GM12878 (cell line): Measurements from ENCODE around the gene IMMP2L. TPM values are rescaled to one million over a fixed set of nuclear protein-coding genes. Genes with fewer than 3 reads are reported as not detected.
A peak's percentile ranks its signal among the peaks of the same experiment; 100 is the strongest.

Experiments
- ATAC-seq: fragments of 200-7000 bp; cut with Tn5 transposase; 3 replicates; pipeline ENCODE4 v1.9.1; 2020; ENCODE audit warnings: mild to moderate bottlenecking, moderate library complexity
- BruUV-seq: library from RNA; stranded (reverse); fragments of 400-500 nt; replicated peaks from 2 replicates; lab custom pipeline; 2021; lab: Mats Ljungman, UMichigan
- CTCF ChIA-PET: fragments of 300-600 bp; sonication (Branson Sonifier 250); formaldehyde crosslinking; extraction: SDS; loops from one replicate; lab custom pipeline; 2021; ENCODE audit warnings: inconsistent platforms; lab: Yijun Ruan, JAX
- POLR2A ChIA-PET: fragments of 350-600 bp; formaldehyde crosslinking; extraction: SDS; loops from one replicate; lab custom pipeline; 2021; ENCODE audit warnings: inconsistent platforms; lab: Charles Lee
- RAD21 ChIA-PET: fragments of 300-600 bp; sonication (Branson Sonifier 250); formaldehyde crosslinking; loops from one replicate; lab custom pipeline; 2023; ENCODE audit warnings: antibody characterized with exemption; ENCODE audit not compliant: unreplicated experiment; lab: Charles Lee
- SMC1A ChIA-PET: fragments of 300-600 bp; sonication (Branson Sonifier 250); formaldehyde crosslinking; loops from one replicate; lab custom pipeline; 2023; ENCODE audit not compliant: unreplicated experiment, uncharacterized antibody; lab: Charles Lee
- DNase-seq: peaks from one replicate; pipeline ENCODE4 v3.0.0-alpha.2; 2011; ENCODE audit warnings: low read depth, low spot score
- FAIRE-seq: peaks from 3 replicates; lab custom pipeline; 2011; peaks lifted over from hg19 to GRCh38; lab: Jason Lieb, UNC
- H2AFZ ChIP-seq: 2 replicates; pipeline ENCODE4 v1.6.0; 2011; ENCODE audit warnings: low read depth, low read length, control low read depth; ENCODE audit not compliant: control insufficient read depth
- H3K27ac ChIP-seq: 2 replicates; pipeline ENCODE4 v1.5.1; 2011; ENCODE audit warnings: control low read depth; ENCODE audit not compliant: control insufficient read depth, insufficient read depth
- H3K27me3 ChIP-seq, 2 experiments: replicated peaks in 1 of 2; 2 replicates each; pipeline versions ENCODE4 v1.6.0 to v1.6.1; 2011; ENCODE audit warnings: low read length in 1 of 2; ENCODE audit not compliant: control insufficient read depth in 2 of 2, insufficient read depth in 2 of 2
- H3K36me3 ChIP-seq, 2 experiments: 2 replicates each; pipeline ENCODE4 v1.5.1; 2011; ENCODE audit warnings: low read length in 1 of 2; ENCODE audit not compliant: control insufficient read depth in 2 of 2, insufficient read depth in 2 of 2
- H3K4me1 ChIP-seq: 2 replicates; pipeline ENCODE4 v1.6.1; 2011; ENCODE audit warnings: mild to moderate bottlenecking, low read length, moderate library complexity, mixed read lengths; ENCODE audit not compliant: control insufficient read depth, insufficient read depth
- H3K4me2 ChIP-seq: 2 replicates; pipeline ENCODE4 v1.6.0; 2011; ENCODE audit warnings: control low read depth; ENCODE audit not compliant: control insufficient read depth, insufficient read depth
- H3K4me3 ChIP-seq: fragments of 200-600 bp; sonication (generic); 2 replicates; pipeline ENCODE4 v1.5.1; 2016
- H3K79me2 ChIP-seq: 2 replicates; pipeline ENCODE4 v1.6.0; 2011; ENCODE audit warnings: low read length; ENCODE audit not compliant: control insufficient read depth, insufficient read depth
- H3K9ac ChIP-seq: 2 replicates; pipeline ENCODE4 v1.8.0; 2011; ENCODE audit warnings: low read length, control low read depth, mixed read lengths; ENCODE audit not compliant: control insufficient read depth, insufficient read depth
- H3K9me3 ChIP-seq: replicated peaks from 3 replicates; pipeline ENCODE4 v1.5.1; 2011; ENCODE audit warnings: mild to moderate bottlenecking, low read length; ENCODE audit not compliant: control insufficient read depth, insufficient read depth
- H4K20me1 ChIP-seq: 2 replicates; pipeline ENCODE4 v1.6.0; 2011; ENCODE audit not compliant: control insufficient read depth, insufficient read depth
- DPF2 ChIP-seq: fragments of 450-650 bp; IDR thresholded peaks from 2 replicates; pipeline ENCODE4 v1.6.1; 2017; ENCODE audit warnings: mild to moderate bottlenecking
- ESRRA ChIP-seq: IDR thresholded peaks from 2 replicates; pipeline ENCODE4 v1.6.1; 2012; ENCODE audit warnings: mild to moderate bottlenecking, low read length, improper control_type of control experiment
- NR2C1 ChIP-seq: fragments of 450-650 bp; IDR thresholded peaks from 2 replicates; pipeline ENCODE4 v1.6.1; 2017; ENCODE audit warnings: antibody characterized with exemption, mild to moderate bottlenecking, moderate library complexity
- NR2F1 ChIP-seq: fragments of 450-650 bp; conservative IDR thresholded peaks from 2 replicates; pipeline ENCODE4 v1.6.1; 2017; ENCODE audit warnings: mild to moderate bottlenecking
- PAX5 ChIP-seq: IDR thresholded peaks from 2 replicates; pipeline ENCODE4 v1.6.1; 2011; ENCODE audit warnings: low read depth, low read length, borderline replicate concordance
- PRDM15 ChIP-seq: fragments of 450-650 bp; formaldehyde crosslinking; IDR thresholded peaks from 2 replicates; pipeline ENCODE4 v1.4.0; 2020; ENCODE audit warnings: mild to moderate bottlenecking, moderate library complexity
- SKIL ChIP-seq: fragments of 450-650 bp; IDR thresholded peaks from 2 replicates; pipeline ENCODE4 v1.6.1; 2017; ENCODE audit warnings: mild to moderate bottlenecking, low read depth, inconsistent platforms; ENCODE audit not compliant: poor library complexity, severe bottlenecking
- SMAD5 ChIP-seq: IDR thresholded peaks from 2 replicates; pipeline ENCODE4 v1.6.1; 2016; ENCODE audit warnings: antibody characterized with exemption, low read depth
- TCF12 ChIP-seq: IDR thresholded peaks from 2 replicates; pipeline ENCODE4 v1.6.1; 2011; ENCODE audit warnings: low read depth, mild to moderate bottlenecking, low read length
- WRNIP1 ChIP-seq: IDR thresholded peaks from 2 replicates; pipeline ENCODE4 v1.6.1; 2011; ENCODE audit warnings: low read depth, low read length, improper control_type of control experiment, borderline replicate concordance
- ZNF274 ChIP-seq: IDR thresholded peaks from one replicate; pipeline ENCODE4 v1.8.0; 2011; ENCODE audit not compliant: insufficient read length, insufficient read depth
- ZNF384 ChIP-seq: IDR thresholded peaks from 2 replicates; pipeline ENCODE4 v1.6.1; 2012; ENCODE audit warnings: low read depth, mild to moderate bottlenecking, low read length, improper control_type of control experiment, borderline replicate concordance
- WGBS: methylation state at CpG from one replicate; pipeline ENCODE4 v1.1.6; 2016; ENCODE audit warnings: low lambda C conversion rate; ENCODE audit not compliant: insufficient replicate concordance, insufficient coverage; ENCODE audit errors: missing lambda C conversion rate; 5-methylcytosine and 5-hydroxymethylcytosine counted together
- in situ Hi-C: fragments of 300-500 bp; cut with MboI; formaldehyde crosslinking; loops from 9 replicates; pipeline ENCODE4 v1.14.3; 2018; ENCODE audit warnings: mixed read lengths
- intact Hi-C: fragments of 100-400 bp; cut with micrococcal nuclease; formaldehyde crosslinking; loops from one replicate; pipeline ENCODE4 v1.14.2; 2022; ENCODE audit not compliant: unreplicated experiment
- polyA plus RNA-seq, 11 experiments: library from polyadenylated mRNA; depleted of rRNA in 4 of 11; unstranded in 6 of 11; stranded (reverse) in 5 of 11; fragments of >200 nt; fragmentation: Nextera tagmentation in 4 of 11; fragmentation: Illumina TruSeq in 1 of 11; extraction: Ambion mirVana in 4 of 11; extraction: Trizol in 1 of 11; gene quantifications; 1 replicate in 1 of 11; 2 replicates in 10 of 11; pipeline versions ENCODE4 v1.2.1 to v1.2.3, GENCODE V29; 2011 to 2016; ENCODE audit warnings: inconsistent platforms in 2 of 11, missing spikeins in 2 of 11, low read depth in 1 of 11
- total RNA-seq, 4 experiments: library from RNA; depleted of rRNA in 3 of 4; stranded (reverse); fragments of >200 nt in 3 of 4; fragmentation: Illumina TruSeq in 1 of 4; extraction: Trizol in 1 of 4; gene quantifications; 2 replicates each; pipeline versions ENCODE4 v1.2.1 to v1.2.3, GENCODE V29; 2013 to 2021

The IMMP2L gene
- total and polyA plus RNA-seq, 10 of the 15 experiments (the other 5 are each of a cell fraction or from before 2014, with no cell fraction given): 12.6 to 46.3 (median 19.6) TPM

GRCh38 chr7:111380945-111381344, 181.3 kb downstream of the IMMP2L start:
- TF ChIP-seq NR2F1 (peak; percentile 52; the same call in 1 of the 2 replicates), DPF2 (no peak), NR2C1 (peak; percentile 58)
- H3K27ac ChIP-seq: no peak overlapping the region
- peak; percentile 4 for DNase-seq
- no peaks in the 10 kb centered on the region for H3K9me3 ChIP-seq
- ATAC-seq: peak; percentile 52
- POLR2A ChIA-PET: no interaction called here
- H2AFZ ChIP-seq: no peak overlapping the region
- FAIRE-seq: no peak
- SMC1A ChIA-PET: interaction anchor here (0.9 to 1.2 kb wide), 4 partner anchors 27 to 512 kb away, joined by 3 read pairs; no protein-coding TSS in a partner anchor
- RAD21 ChIA-PET: interaction anchor here (1.1 kb wide), 1 partner anchor 288 kb away, joined by 3 read pairs; no protein-coding TSS in a partner anchor
- 97% methylated on average over 4 of the region's 4 CpGs for WGBS
- H3K4me2 ChIP-seq: no peak overlapping the region
- H3K36me3 ChIP-seq: no peaks in the 10 kb centered on the region
- H3K79me2 ChIP-seq: no peaks in the 10 kb centered on the region
- H3K4me1 ChIP-seq: no peaks in the 10 kb centered on the region
- BruUV-seq: no TSS peak
- no peaks in the 10 kb centered on the region for H3K27me3 ChIP-seq
- H3K9ac ChIP-seq: no peak overlapping the region
- in situ Hi-C loops (no loop called here), intact Hi-C loops (no loop called here)
- no peak overlapping the region for H3K4me3 ChIP-seq
- CTCF ChIA-PET: no interaction called here
- no peaks in the 10 kb centered on the region for H4K20me1 ChIP-seq

GRCh38 chr7:111374027-111374426, 188.3 kb downstream of the IMMP2L start:
- RAD21 ChIA-PET: no interaction called here
- no peak overlapping the region for H2AFZ ChIP-seq
- no peak for ATAC-seq
- no peak overlapping the region for H3K27ac ChIP-seq
- POLR2A ChIA-PET: no interaction called here
- H3K9ac ChIP-seq: no peak overlapping the region
- DNase-seq: no peak
- SMC1A ChIA-PET: interaction anchor here (0.9 to 2.3 kb wide), 5 partner anchors 11 to 275 kb away, joined by 3 to 6 read pairs (median 3); no protein-coding TSS in a partner anchor
- no peak overlapping the region for H3K4me3 ChIP-seq
- H3K4me2 ChIP-seq: no peak overlapping the region
- H3K9me3 ChIP-seq: no peaks in the 10 kb centered on the region
- no TSS peak for BruUV-seq
- H3K79me2 ChIP-seq: no peaks in the 10 kb centered on the region
- H4K20me1 ChIP-seq: no peaks in the 10 kb centered on the region
- intact Hi-C loops: no loop called here
- no peak for FAIRE-seq
- no peaks in the 10 kb centered on the region for H3K4me1 ChIP-seq
- in situ Hi-C loops: no loop called here
- H3K27me3 ChIP-seq: no peaks in the 10 kb centered on the region
- CTCF ChIA-PET: interaction anchor here (0.7 to 1.1 kb wide), 2 partner anchors 8 to 639 kb away, joined by 3 read pairs; no protein-coding TSS in a partner anchor
- no peaks in the 10 kb centered on the region for H3K36me3 ChIP-seq
- TF ChIP-seq NR2F1 (no peak), ESRRA (no peak), SKIL (no peak), SMAD5 (no peak), ZNF384 (no peak), PAX5 (no peak), PRDM15 (CRISPR knock-in tag) (no peak), TCF12 (no peak), WRNIP1 (no peak), ZNF274 (no peak)
